Measurements from ENCODE around the gene HS1BP3. TPM values are rescaled to one million over a fixed set of nuclear protein-coding genes. Genes with fewer than 3 reads are reported as not detected.

The HS1BP3 gene
- total RNA-seq, 2 experiments from 2014 or later, result 8.8 to 10.1 TPM

- no peaks in the 10 kb centered on the region for H3K36me3 Mint-ChIP-seq (ENCODE audit: low read depth)
- no peaks in the 10 kb centered on the region for H3K9me3 ChIP-seq (ENCODE audit: control insufficient read depth in 1 of 2, insufficient read depth in 1 of 2, low read length in 2 of 2)
- no peak for TF ChIP-seq CTCF (IDR thresholded peaks at IDR 0.05)
- H3K36me3 ChIP-seq (ENCODE audit: insufficient read depth, low read length), result no peaks in the 10 kb centered on the region
- peaks cover 2% of the 10 kb centered on the region for H3K4me1 ChIP-seq (ENCODE audit: insufficient read depth, low read length)
- H3K9me3 Mint-ChIP-seq, result no peaks in the 10 kb centered on the region
- H3K4me3 Mint-ChIP-seq, result no peak overlapping the region
- H3K27me3 ChIP-seq (ENCODE audit: control insufficient read depth in 1 of 2, insufficient read depth in 2 of 2, low read length in 2 of 2), result no peaks in the 10 kb centered on the region
- intact Hi-C loops (cut with DNase I, micrococcal nuclease), result no loop called here
- ChIA-PET POLR2A (no interaction called here), CTCF (no interaction called here)
- H3K27ac Mint-ChIP-seq, result no peak overlapping the region
- H3K4me3 ChIP-seq (ENCODE audit: low read length), result no peak overlapping the region
- H3K4me1 Mint-ChIP-seq (ENCODE audit: low read depth), result no peaks in the 10 kb centered on the region
- H3K27me3 Mint-ChIP-seq, result no peaks in the 10 kb centered on the region
- DNase-seq (no peak), ATAC-seq (ENCODE audit: poor library complexity) (no peak)
- H3K27ac ChIP-seq (ENCODE audit: low read depth in 1 of 2, low read length in 2 of 2), result no peak overlapping the region
Observed at GRCh38 chr2:20600756-20601325, 50.1 kb downstream of the HS1BP3 start.

GRCh38 chr2:20599861-20600461, 50.9 kb downstream of the HS1BP3 start:
- H3K36me3 ChIP-seq (ENCODE audit: insufficient read depth, low read length), result no peaks in the 10 kb centered on the region
- intact Hi-C loops (cut with DNase I, micrococcal nuclease), result no loop called here
- POLR2A ChIA-PET, result no interaction called here
- DNase-seq, result no peak
- H3K27ac Mint-ChIP-seq, result no peak overlapping the region
- no peak for TF ChIP-seq CTCF (IDR thresholded peaks at IDR 0.05)
- no peak for ATAC-seq (ENCODE audit: poor library complexity)
- no peaks in the 10 kb centered on the region for H3K27me3 ChIP-seq (ENCODE audit: control insufficient read depth in 1 of 2, insufficient read depth in 2 of 2, low read length in 2 of 2)
- peaks cover 10% of the 10 kb centered on the region for H3K4me1 ChIP-seq (ENCODE audit: insufficient read depth, low read length)
- H3K27me3 Mint-ChIP-seq, result no peaks in the 10 kb centered on the region
- no peaks in the 10 kb centered on the region for H3K9me3 Mint-ChIP-seq
- no peaks in the 10 kb centered on the region for H3K4me1 Mint-ChIP-seq (ENCODE audit: low read depth)
- H3K36me3 Mint-ChIP-seq (ENCODE audit: low read depth), result no peaks in the 10 kb centered on the region
- H3K4me3 ChIP-seq (ENCODE audit: low read length), result no peak overlapping the region
- no peaks in the 10 kb centered on the region for H3K9me3 ChIP-seq (ENCODE audit: control insufficient read depth in 1 of 2, insufficient read depth in 1 of 2, low read length in 2 of 2)
- no peak overlapping the region for H3K27ac ChIP-seq (ENCODE audit: low read depth in 1 of 2, low read length in 2 of 2)
- no peak overlapping the region for H3K4me3 Mint-ChIP-seq
- CTCF ChIA-PET, result no interaction called here

- Histone ChIP-seq H3K4me3 (ENCODE audit: low read length) (no peak overlapping the region), H3K27me3 (ENCODE audit: control insufficient read depth in 1 of 2, insufficient read depth in 2 of 2, low read length in 2 of 2) (no peaks in the 10 kb centered on the region), H3K4me1 (ENCODE audit: insufficient read depth, low read length) (peaks cover 11% of the 10 kb centered on the region), H3K36me3 (ENCODE audit: insufficient read depth, low read length) (no peaks in the 10 kb centered on the region), H3K27ac (ENCODE audit: low read depth in 1 of 2, low read length in 2 of 2) (no peak overlapping the region), H3K9me3 (ENCODE audit: control insufficient read depth in 1 of 2, insufficient read depth in 1 of 2, low read length in 2 of 2) (no peaks in the 10 kb centered on the region)
- Mint-ChIP-seq H3K27ac (no peak overlapping the region), H3K36me3 (ENCODE audit: low read depth) (no peaks in the 10 kb centered on the region), H3K9me3 (no peaks in the 10 kb centered on the region), H3K4me1 (ENCODE audit: low read depth) (no peaks in the 10 kb centered on the region), H3K27me3 (no peaks in the 10 kb centered on the region), H3K4me3 (no peak overlapping the region)
- TF ChIP-seq CTCF (IDR thresholded peaks at IDR 0.05), result no peak
- no peak for DNase-seq
- ChIA-PET CTCF (no interaction called here), POLR2A (no interaction called here)
- intact Hi-C loops (cut with DNase I, micrococcal nuclease), result no loop called here
- ATAC-seq (ENCODE audit: poor library complexity), result no peak
Observed at GRCh38 chr2:20599001-20599600, 51.8 kb downstream of the HS1BP3 start.

Measured in CD4-positive, alpha-beta T cell (primary cell).